Adrenal gland (tissue), 12 donors: ENCODE results near the gene SUMO2. TPM values are rescaled to one million over a fixed set of nuclear protein-coding genes. Genes with fewer than 3 reads are reported as not detected.

Experiments
- DNase-seq, 7 donors: peaks; one replicate each; pipeline ENCODE4 v3.0.0-alpha.2; 2019 to 2020
- H3K27ac ChIP-seq, 5 donors: fragments of 200-600 bp; sonication (generic) in 4 of 5; 1 replicate in 3 of 5; 2 replicates in 2 of 5; pipeline versions ENCODE4 v1.5.1 to v1.8.0; 2016 to 2020; ENCODE audit warnings: mild to moderate bottlenecking in 1 of 5
- H3K27me3 ChIP-seq: fragments of 200-600 bp; 2 replicates; pipeline ENCODE4 v1.8.0; 2021
- H3K36me3 ChIP-seq, 2 donors: fragments of 200-600 bp; replicated peaks in 1 of 2; 1 replicate in 1 of 2; 2 replicates in 1 of 2; pipeline versions ENCODE4 v1.5.1 to v1.8.0; 2018 to 2022
- H3K4me1 ChIP-seq, 2 donors: fragments of 200-600 bp; replicated peaks in 1 of 2; 1 replicate in 1 of 2; 2 replicates in 1 of 2; pipeline versions ENCODE4 v1.5.1 to v1.8.0; 2018 to 2021
- H3K4me3 ChIP-seq, 4 donors: fragments of 200-600 bp; sonication (generic) in 3 of 4; one replicate each; pipeline ENCODE4 v1.5.1; 2016 to 2018
- H3K9me3 ChIP-seq, 3 donors: fragments of 200-600 bp; sonication (generic) in 1 of 3; replicated peaks in 1 of 3; 1 replicate in 2 of 3; 2 replicates in 1 of 3; pipeline versions ENCODE4 v1.5.1 to v1.8.0; 2016 to 2021
- POLR2A ChIP-seq, 2 donors: fragments of 450-650 bp; IDR thresholded peaks; one replicate each; pipeline ENCODE4 v1.6.1; 2017; ENCODE audit warnings: antibody characterized with exemption in 2 of 2, mild to moderate bottlenecking in 2 of 2, moderate library complexity in 1 of 2
- WGBS, 4 donors: extraction: QIAGEN DNeasy Blood & Tissue Kit in 2 of 4; methylation state at CpG; one replicate each; pipeline versions ENCODE4 v1.1.5 to v1.1.7; 2013 to 2017; 5-methylcytosine and 5-hydroxymethylcytosine counted together
- intact Hi-C, 2 donors: fragments of 100-400 bp; cut with DNase I; formaldehyde crosslinking; loops; one replicate each; pipeline versions ENCODE4 v1.14.1 to v1.15.0; 2022 to 2023
- polyA plus RNA-seq, 3 donors: library from polyadenylated mRNA; stranded (reverse); fragments of 200-250 nt in 2 of 3; fragments of 350-450 nt in 1 of 3; fragmentation: Illumina TruSeq in 1 of 3; extraction: RNeasy Lipid Tissue Mini Kit (QIAGEN cat#74804) in 1 of 3; gene quantifications; one replicate each; pipeline ENCODE4 v1.2.3, GENCODE V29; 2013 to 2014
- total RNA-seq, 9 donors: library from RNA; depleted of rRNA in 4 of 9; stranded (reverse); fragments of >200 nt in 4 of 9; fragments of 120-200 nt in 1 of 9; fragmentation: NEBNext Ultra II Directional in 1 of 9; extraction: Animal tissue kit (Norgen Biotek cat#: 25700) in 1 of 9; gene quantifications; one replicate each; pipeline versions ENCODE4 v1.1.0 to v1.2.4, GENCODE V29; 2013 to 2023
- TF ChIP-seq, protein P1 (sequence below), 6 experiments: fragments of 450-650 bp in 4 of 6; fragments of 200-600 bp in 2 of 6; sonication (generic) in 1 of 6; IDR thresholded peaks; 1 replicate in 5 of 6; 2 replicates in 1 of 6; pipeline versions ENCODE4 v1.5.1 to v1.8.0; 2016 to 2021; ENCODE audit warnings: antibody characterized with exemption in 6 of 6, mild to moderate bottlenecking in 2 of 6, moderate library complexity in 1 of 6
- donor health status: healthy with polysubstance abuse.
- donor health status: Bipolar disorder and iron deficiency.
- donor health status: DM: yes; HTN: yes; CAD: no.
- donor health status: DM: no; HTN: no; CAD: no.
- donor health status: DM: no; HTN: no; CAD: no.
- donor health status: DM: yes; HTN: yes; CAD: no.

SUMO2 gene
- total and polyA plus RNA-seq, 12 donors: 54.9 to 371 (median 215) TPM

GRCh38 chr17:75131278-75132017 is 51.3 kb downstream of the SUMO2 start, which contains the start of gene NT5C:
Gene NT5C, minus strand, starts transcription at chr17:75131742. Its CDS starts 35 bp downstream, at chr17:75131707.
- Histone ChIP-seq H3K27me3 (no peaks in the 10 kb centered on the region), H3K4me3 (peak within 1 kb of the TSS; percentile 66 to 86 (median 80)), H3K4me1 (peaks cover 6 to 16% of the 10 kb centered on the region in 2 donors), H3K9me3 (no peaks in the 10 kb centered on the region), H3K36me3 (peaks cover 0 to 8% of the 10 kb centered on the region in 2 donors), H3K27ac (peak within 1 kb of the TSS in 4 of 5 donors; percentile 67 to 88 (median 78))
- WGBS, 4 donors: 0 to 1% (median 1%) methylated on average over 13 to 82 of the region's 82 CpGs
- peak in 1 of 2 donors; percentile 18 for TF ChIP-seq POLR2A (IDR thresholded peaks at IDR 0.05)
- TF ChIP-seq, protein P1, sequence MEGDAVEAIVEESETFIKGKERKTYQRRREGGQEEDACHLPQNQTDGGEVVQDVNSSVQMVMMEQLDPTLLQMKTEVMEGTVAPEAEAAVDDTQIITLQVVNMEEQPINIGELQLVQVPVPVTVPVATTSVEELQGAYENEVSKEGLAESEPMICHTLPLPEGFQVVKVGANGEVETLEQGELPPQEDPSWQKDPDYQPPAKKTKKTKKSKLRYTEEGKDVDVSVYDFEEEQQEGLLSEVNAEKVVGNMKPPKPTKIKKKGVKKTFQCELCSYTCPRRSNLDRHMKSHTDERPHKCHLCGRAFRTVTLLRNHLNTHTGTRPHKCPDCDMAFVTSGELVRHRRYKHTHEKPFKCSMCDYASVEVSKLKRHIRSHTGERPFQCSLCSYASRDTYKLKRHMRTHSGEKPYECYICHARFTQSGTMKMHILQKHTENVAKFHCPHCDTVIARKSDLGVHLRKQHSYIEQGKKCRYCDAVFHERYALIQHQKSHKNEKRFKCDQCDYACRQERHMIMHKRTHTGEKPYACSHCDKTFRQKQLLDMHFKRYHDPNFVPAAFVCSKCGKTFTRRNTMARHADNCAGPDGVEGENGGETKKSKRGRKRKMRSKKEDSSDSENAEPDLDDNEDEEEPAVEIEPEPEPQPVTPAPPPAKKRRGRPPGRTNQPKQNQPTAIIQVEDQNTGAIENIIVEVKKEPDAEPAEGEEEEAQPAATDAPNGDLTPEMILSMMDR (IDR thresholded peaks at IDR 0.05): peak; percentile 9 to 69 (median 46)
- peak; percentile 61 to 83 (median 79) for DNase-seq
- intact Hi-C loops: no loop called here

- TF ChIP-seq, protein P1 (IDR thresholded peaks at IDR 0.05): peak in 5 of 6 experiments; percentile 5 to 45 (median 32)
- TF ChIP-seq POLR2A (IDR thresholded peaks at IDR 0.05): no peak
- 12 to 33% (median 21%) methylated on average over 8 to 29 of the region's 29 CpGs for WGBS, 4 donors
- intact Hi-C loops: no loop called here
- Histone ChIP-seq H3K27me3 (no peaks in the 10 kb centered on the region), H3K36me3 (peaks cover 0 to 8% of the 10 kb centered on the region in 2 donors), H3K4me1 (peaks cover 6 to 16% of the 10 kb centered on the region in 2 donors), H3K4me3 (peak overlapping the region; percentile 66 to 86 (median 80)), H3K9me3 (no peaks in the 10 kb centered on the region), H3K27ac (peak overlapping the region in 4 of 5 donors; percentile 67 to 88 (median 78))
- peak; percentile 33 to 73 (median 58) for DNase-seq
These were observed 52.0 kb downstream of the SUMO2 start for GRCh38 chr17:75130632-75131277.

- Histone ChIP-seq H3K4me1 (peaks cover 6 to 16% of the 10 kb centered on the region in 2 donors), H3K9me3 (no peaks in the 10 kb centered on the region), H3K27me3 (no peaks in the 10 kb centered on the region), H3K4me3 (peak overlapping the region in 1 of 4 donors; percentile 86), H3K27ac (peak overlapping the region in 2 of 5 donors; percentile 81 to 88), H3K36me3 (peaks cover 0 to 8% of the 10 kb centered on the region in 2 donors)
- no peak for TF ChIP-seq POLR2A (IDR thresholded peaks at IDR 0.05)
- TF ChIP-seq, protein P1 (IDR thresholded peaks at IDR 0.05): no peak
- intact Hi-C loops: no loop called here
- DNase-seq: no peak
- WGBS, 4 donors: 80 to 85% (median 83%) methylated on average over 15 to 24 of the region's 24 CpGs
These were observed 52.6 kb downstream of the SUMO2 start for GRCh38 chr17:75130059-75130631.

GRCh38 chr17:75129576-75129975 is 53.2 kb downstream of the SUMO2 start:
- H3K4me1 ChIP-seq: peaks cover 9 to 20% of the 10 kb centered on the region in 2 donors
- intact Hi-C loops: loop anchor here in 1 of 2 donors (10.0 kb wide), 1 partner anchor 45 kb away; no protein-coding TSS in a partner anchor
- no peaks in the 10 kb centered on the region for H3K9me3 ChIP-seq
- H3K27me3 ChIP-seq: no peaks in the 10 kb centered on the region
- TF ChIP-seq, protein P1 (IDR thresholded peaks at IDR 0.05): no peak
- TF ChIP-seq POLR2A (IDR thresholded peaks at IDR 0.05): no peak
- H3K36me3 ChIP-seq: peaks cover 0 to 8% of the 10 kb centered on the region in 2 donors
- H3K4me3 ChIP-seq: no peak overlapping the region
- no peak for DNase-seq
- 82 to 95% (median 88%) methylated on average over 3 to 9 of the region's 9 CpGs for WGBS, 4 donors
- no peak overlapping the region for H3K27ac ChIP-seq
